ENCODE data around the gene NAALADL1.

NAALADL1 gene

DNA sequence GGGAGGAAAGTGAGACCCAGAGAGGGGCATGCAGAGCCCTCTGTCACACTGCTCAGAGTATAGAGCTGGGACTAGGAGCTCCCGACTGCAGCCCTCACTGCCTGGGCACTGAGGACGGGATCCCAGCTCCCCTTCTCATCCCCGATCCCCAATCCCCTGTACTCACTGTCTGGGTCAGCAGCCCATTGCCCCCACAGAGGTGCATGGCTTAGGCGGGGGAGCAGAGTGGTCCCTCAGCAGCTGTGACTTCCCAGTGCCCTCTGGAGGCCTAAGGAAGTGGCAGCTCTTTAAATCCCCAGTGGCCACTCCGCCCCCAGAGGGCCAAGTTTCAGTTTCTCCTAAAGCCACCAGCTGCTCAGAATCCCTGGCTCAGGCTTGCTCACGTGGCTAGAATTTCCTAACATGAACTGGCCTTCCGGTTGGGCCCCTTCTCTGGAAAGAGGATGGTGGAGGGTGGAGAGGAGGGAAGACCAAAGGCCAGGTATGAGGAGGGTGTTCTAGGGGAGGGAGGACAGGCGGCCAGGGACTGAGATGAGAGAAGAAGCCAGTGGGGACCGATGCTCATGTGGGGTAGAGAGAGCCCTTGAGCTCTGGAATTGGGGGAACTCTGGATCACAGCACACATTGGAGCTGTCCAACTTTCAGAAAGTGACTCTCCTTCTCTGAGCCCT lies 61.5 kb downstream of the NAALADL1 start, which contains the start of gene BATF2:
Gene BATF2 (minus strand): TSS at position 262 of the 671 bp plus-strand sequence. CDS start 57 bp downstream, at position 205.
- POLR2A ChIA-PET = interaction anchor here (0.9 to 1.3 kb wide), 5 partner anchors 17 to 151 kb away, joined by 3 to 7 read pairs (median 3); partner anchors contain the start of genes ARL2, CDCA5 and ZFPL1
- DNase-seq (ENCODE audit: extremely low spot score) = peak; percentile 75
- CTCF ChIA-PET = interaction anchor here (0.6 to 1.5 kb wide), 8 partner anchors 14 to 641 kb away, joined by 3 to 6 read pairs (median 3); partner anchors contain the start of genes SIPA1 and SNX15
- TF ChIP-seq SP1 (IDR thresholded peaks at IDR 0.05) = no peak
- no peak for TF ChIP-seq BHLHE40 (IDR thresholded peaks at IDR 0.05; ENCODE audit: borderline replicate concordance)
- no peak for TF ChIP-seq ARNT (IDR thresholded peaks at IDR 0.05)

DNA sequence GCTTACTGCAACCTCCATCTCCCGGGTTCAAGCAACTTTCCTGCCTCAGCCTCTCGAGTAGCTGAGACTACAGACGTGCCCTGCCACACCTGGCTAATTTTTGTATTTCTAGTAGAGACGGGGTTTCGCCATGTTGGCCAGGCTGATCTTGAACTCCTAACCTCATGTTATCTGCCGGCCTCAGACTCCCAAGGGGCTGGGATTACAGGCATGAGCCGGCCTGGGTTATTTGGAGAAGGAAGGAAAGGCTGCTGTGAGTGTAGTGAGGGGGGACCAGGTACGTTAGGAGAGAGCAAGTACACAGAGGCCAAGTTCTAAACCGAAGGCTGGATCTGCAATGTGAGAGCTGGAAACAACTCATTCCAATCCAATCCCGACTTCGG lies 62.0 kb downstream of the NAALADL1 start:
- POLR2A ChIA-PET = interaction anchor here (0.9 to 1.3 kb wide), 4 partner anchors 17 to 151 kb away, joined by 3 to 7 read pairs (median 3); partner anchors contain the start of genes ARL2, CDCA5 and ZFPL1
- CTCF ChIA-PET = interaction anchor here (0.6 to 1.5 kb wide), 6 partner anchors 16 to 642 kb away, joined by 3 to 6 read pairs (median 3); partner anchors contain the start of genes SIPA1 and SNX15
- no peak for DNase-seq (ENCODE audit: extremely low spot score)
- TF ChIP-seq HDGF (IDR thresholded peaks at IDR 0.05; ENCODE audit: borderline replicate concordance) (no peak), FOXK2 (IDR thresholded peaks at IDR 0.05) (no peak), LEF1 (IDR thresholded peaks at IDR 0.05; ENCODE audit: borderline replicate concordance) (no peak), CTBP1 (IDR thresholded peaks at IDR 0.05; ENCODE audit: borderline replicate concordance) (no peak), NFRKB (IDR thresholded peaks at IDR 0.05) (no peak), FOXA1 (IDR thresholded peaks at IDR 0.05) (no peak), L3MBTL2 (conservative IDR thresholded peaks at IDR 0.05) (no peak), TARDBP (IDR thresholded peaks at IDR 0.05) (no peak), FOXM1 (IDR thresholded peaks at IDR 0.05; ENCODE audit: borderline replicate concordance) (no peak), ZNF384 (IDR thresholded peaks at IDR 0.05) (no peak), BHLHE40 (IDR thresholded peaks at IDR 0.05; ENCODE audit: borderline replicate concordance) (no peak), ELF4 (IDR thresholded peaks at IDR 0.05) (no peak)
- TF ChIP-seq, protein P1, sequence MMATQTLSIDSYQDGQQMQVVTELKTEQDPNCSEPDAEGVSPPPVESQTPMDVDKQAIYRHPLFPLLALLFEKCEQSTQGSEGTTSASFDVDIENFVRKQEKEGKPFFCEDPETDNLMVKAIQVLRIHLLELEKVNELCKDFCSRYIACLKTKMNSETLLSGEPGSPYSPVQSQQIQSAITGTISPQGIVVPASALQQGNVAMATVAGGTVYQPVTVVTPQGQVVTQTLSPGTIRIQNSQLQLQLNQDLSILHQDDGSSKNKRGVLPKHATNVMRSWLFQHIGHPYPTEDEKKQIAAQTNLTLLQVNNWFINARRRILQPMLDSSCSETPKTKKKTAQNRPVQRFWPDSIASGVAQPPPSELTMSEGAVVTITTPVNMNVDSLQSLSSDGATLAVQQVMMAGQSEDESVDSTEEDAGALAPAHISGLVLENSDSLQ (IDR thresholded peaks at IDR 0.05) = no peak
